PC-3 (cell line): ENCODE results near the gene MFN2. TPM values are rescaled to one million over a fixed set of nuclear protein-coding genes. Genes with fewer than 3 reads are reported as not detected.
A peak's percentile ranks its signal among the peaks of the same experiment; 100 is the strongest.

ENCODE experiments used
- ATAC-seq: fragments of 200-7000 bp; cut with Tn5 transposase; 2 replicates; pipeline ENCODE4 v1.9.1; 2020; ENCODE audit warnings: mild to moderate bottlenecking, moderate library complexity
- BruUV-seq: library from RNA; stranded (reverse); fragments of 400-500 nt; replicated peaks from 2 replicates; lab custom pipeline; 2021; lab: Mats Ljungman, UMichigan
- CTCF ChIA-PET: fragments of 300-600 bp; sonication (Branson Sonifier 250); formaldehyde crosslinking; loops from one replicate; lab custom pipeline; 2022; ENCODE audit warnings: antibody characterized with exemption; lab: Charles Lee
- POLR2A ChIA-PET: fragments of 300-600 bp; sonication (Branson Sonifier 250); formaldehyde crosslinking; loops from one replicate; lab custom pipeline; 2022; ENCODE audit warnings: antibody characterized with exemption; ENCODE audit not compliant: unreplicated experiment; lab: Charles Lee
- DNase-seq: peaks from one replicate; pipeline ENCODE4 v3.0.0-alpha.2; 2015
- H2AFZ ChIP-seq: fragments of 300-600 bp; sonication (generic); 2 replicates; pipeline ENCODE4 v1.6.0; 2016; ENCODE audit warnings: antibody characterized with exemption, low read length
- H3F3A ChIP-seq: fragments of 300-600 bp; sonication (generic); one replicate; pipeline ENCODE4 v1.6.0; 2017; ENCODE audit warnings: antibody characterized with exemption, low read length, control low read depth, mild to moderate bottlenecking; ENCODE audit not compliant: unreplicated experiment
- H3K27ac ChIP-seq: fragments of 300-600 bp; sonication (generic); 2 replicates; pipeline ENCODE4 v1.5.1; 2016; ENCODE audit warnings: mild to moderate bottlenecking, low read length
- H3K27me3 ChIP-seq: fragments of 300-600 bp; sonication (generic); 2 replicates; pipeline ENCODE4 v1.6.1; 2016; ENCODE audit warnings: low read length, mixed read lengths
- H3K36me3 ChIP-seq: fragments of 300-600 bp; sonication (generic); 2 replicates; pipeline ENCODE4 v1.6.1; 2016; ENCODE audit warnings: low read depth, mixed run types, low read length, mixed read lengths
- H3K4me1 ChIP-seq: fragments of 300-600 bp; sonication (generic); 2 replicates; pipeline ENCODE4 v1.5.1; 2016; ENCODE audit warnings: low read length; ENCODE audit not compliant: insufficient read depth
- H3K4me2 ChIP-seq: fragments of 300-600 bp; sonication (generic); 2 replicates; pipeline ENCODE4 v1.6.0; 2016; ENCODE audit warnings: low read length
- H3K4me3 ChIP-seq: fragments of 300-600 bp; sonication (generic); 2 replicates; pipeline ENCODE4 v1.5.1; 2016; ENCODE audit warnings: mild to moderate bottlenecking, low read length, mixed read lengths
- H3K79me2 ChIP-seq: fragments of 300-600 bp; sonication (generic); 2 replicates; pipeline ENCODE4 v1.6.1; 2017; ENCODE audit warnings: low read length, mixed read lengths
- H3K9ac ChIP-seq: fragments of 300-600 bp; sonication (generic); 2 replicates; pipeline ENCODE4 v1.6.0; 2016; ENCODE audit warnings: mild to moderate bottlenecking, low read length
- H3K9me2 ChIP-seq: fragments of 300-600 bp; sonication (generic); replicated peaks from 2 replicates; pipeline ENCODE4 v1.6.1; 2016; ENCODE audit warnings: mixed run types, low read length, mixed read lengths
- H3K9me3 ChIP-seq: fragments of 300-600 bp; sonication (generic); 2 replicates; pipeline ENCODE4 v1.6.1; 2016; ENCODE audit warnings: low read length, mixed read lengths
- H4K20me1 ChIP-seq: fragments of 300-600 bp; sonication (generic); 2 replicates; pipeline ENCODE4 v1.6.1; 2016; ENCODE audit warnings: low read length, mixed read lengths
- EZH2 ChIP-seq: fragments of 300-600 bp; sonication (generic); IDR thresholded peaks from one replicate; pipeline ENCODE4 v1.6.1; 2017; ENCODE audit warnings: antibody characterized with exemption, mild to moderate bottlenecking, low read length; ENCODE audit not compliant: unreplicated experiment
- EZH2phosphoT487 ChIP-seq: fragments of 300-600 bp; sonication (generic); IDR thresholded peaks from 2 replicates; pipeline ENCODE4 v1.6.1; 2018; ENCODE audit warnings: mild to moderate bottlenecking, antibody characterized with exemption, low read length, borderline replicate concordance
- intact Hi-C: fragments of 100-400 bp; cut with micrococcal nuclease; formaldehyde crosslinking; loops from 2 replicates; pipeline ENCODE4 v1.9.0; 2023
- total RNA-seq: library from RNA; depleted of rRNA; stranded (reverse); fragments of >200 nt; gene quantifications from 2 replicates; pipeline ENCODE4 v1.2.3, GENCODE V29; 2014
- TF ChIP-seq, protein P1 (sequence below): fragments of 300-600 bp; sonication (generic); conservative IDR thresholded peaks from 2 replicates; pipeline ENCODE4 v1.5.1; 2017; ENCODE audit warnings: antibody characterized with exemption, low read depth, mild to moderate bottlenecking, low read length

MFN2 gene
- total RNA-seq, 1 experiment from 2014 or later = 97.8 TPM

DNA sequence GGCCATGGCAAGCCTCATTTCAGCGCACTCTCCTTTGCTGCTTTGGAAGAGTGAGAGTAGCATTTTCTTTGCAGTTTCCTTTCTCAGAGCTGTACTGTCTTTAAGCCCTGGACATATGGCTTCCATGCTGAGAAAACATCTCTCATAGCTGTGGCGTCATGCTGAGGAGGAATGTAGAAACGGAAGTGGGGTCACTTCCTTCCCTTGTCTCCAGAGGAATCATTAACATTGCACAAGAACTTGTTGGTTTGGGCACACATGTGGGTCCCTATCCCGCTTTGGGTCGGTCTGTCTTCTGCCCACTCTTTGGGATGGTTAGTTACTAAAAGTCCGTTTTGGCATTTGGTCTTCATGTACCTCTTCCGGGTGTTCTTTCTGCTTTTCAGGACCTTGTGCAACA is 5.6 kb downstream of the MFN2 start:
- H3K36me3 ChIP-seq = peaks cover 51% of the 10 kb centered on the region
- peaks cover 12% of the 10 kb centered on the region for H3F3A ChIP-seq
- ATAC-seq (no peak), DNase-seq (no peak)
- no peak overlapping the region for H3K9ac ChIP-seq
- intact Hi-C loops = no loop called here
- CTCF ChIA-PET = no interaction called here
- no peak for TF ChIP-seq EZH2phosphoT487
- TF ChIP-seq, protein P1, sequence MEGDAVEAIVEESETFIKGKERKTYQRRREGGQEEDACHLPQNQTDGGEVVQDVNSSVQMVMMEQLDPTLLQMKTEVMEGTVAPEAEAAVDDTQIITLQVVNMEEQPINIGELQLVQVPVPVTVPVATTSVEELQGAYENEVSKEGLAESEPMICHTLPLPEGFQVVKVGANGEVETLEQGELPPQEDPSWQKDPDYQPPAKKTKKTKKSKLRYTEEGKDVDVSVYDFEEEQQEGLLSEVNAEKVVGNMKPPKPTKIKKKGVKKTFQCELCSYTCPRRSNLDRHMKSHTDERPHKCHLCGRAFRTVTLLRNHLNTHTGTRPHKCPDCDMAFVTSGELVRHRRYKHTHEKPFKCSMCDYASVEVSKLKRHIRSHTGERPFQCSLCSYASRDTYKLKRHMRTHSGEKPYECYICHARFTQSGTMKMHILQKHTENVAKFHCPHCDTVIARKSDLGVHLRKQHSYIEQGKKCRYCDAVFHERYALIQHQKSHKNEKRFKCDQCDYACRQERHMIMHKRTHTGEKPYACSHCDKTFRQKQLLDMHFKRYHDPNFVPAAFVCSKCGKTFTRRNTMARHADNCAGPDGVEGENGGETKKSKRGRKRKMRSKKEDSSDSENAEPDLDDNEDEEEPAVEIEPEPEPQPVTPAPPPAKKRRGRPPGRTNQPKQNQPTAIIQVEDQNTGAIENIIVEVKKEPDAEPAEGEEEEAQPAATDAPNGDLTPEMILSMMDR = no peak
- no peak for TF ChIP-seq EZH2
- H3K4me1 ChIP-seq = peaks cover 42% of the 10 kb centered on the region
- no peak overlapping the region for H3K27ac ChIP-seq
- POLR2A ChIA-PET = no interaction called here
- H3K9me2 ChIP-seq = no peaks in the 10 kb centered on the region
- H3K9me3 ChIP-seq = no peaks in the 10 kb centered on the region
- peaks cover 18% of the 10 kb centered on the region; the same call in 1 of the 2 replicates for H4K20me1 ChIP-seq
- no peaks in the 10 kb centered on the region for H3K27me3 ChIP-seq
- no TSS peak for BruUV-seq
- H3K4me3 ChIP-seq = no peak overlapping the region
- H2AFZ ChIP-seq = no peak overlapping the region
- H3K79me2 ChIP-seq = peaks cover 93% of the 10 kb centered on the region
- H3K4me2 ChIP-seq = no peak overlapping the region

DNA sequence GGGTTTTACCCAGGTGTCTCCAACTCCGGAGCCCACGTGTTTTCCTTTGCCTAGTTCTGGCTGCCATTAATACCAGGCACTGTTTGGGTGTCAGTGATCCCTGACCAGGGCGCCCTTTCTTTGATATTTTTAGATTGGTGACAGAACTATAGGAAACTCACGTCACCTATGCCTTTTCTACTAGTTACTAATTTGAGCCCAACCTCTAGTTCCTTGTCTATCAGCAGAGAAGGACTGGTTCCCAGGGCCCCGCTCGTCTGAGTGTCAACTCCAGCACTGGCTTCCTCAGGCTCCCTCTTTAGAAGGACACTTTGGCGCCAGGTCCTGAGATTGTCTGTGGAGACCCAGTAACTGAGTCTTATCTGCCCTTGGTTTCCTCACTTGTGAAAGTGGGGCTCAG is 9.4 kb downstream of the MFN2 start:
- TF ChIP-seq, protein P1 = no peak
- TF ChIP-seq EZH2phosphoT487 (no peak), EZH2 (no peak)
- Histone ChIP-seq H3K79me2 (peaks cover 61% of the 10 kb centered on the region), H3K27me3 (no peaks in the 10 kb centered on the region), H3K4me3 (no peak overlapping the region), H2AFZ (no peak overlapping the region), H3K4me1 (peaks cover 25% of the 10 kb centered on the region), H3K4me2 (peak overlapping the region; percentile 12; the same call in 1 of the 2 replicates), H4K20me1 (no peaks in the 10 kb centered on the region), H3K36me3 (peaks cover 49% of the 10 kb centered on the region), H3K9me3 (no peaks in the 10 kb centered on the region), H3K27ac (peak overlapping the region; percentile 86), H3K9ac (peak overlapping the region; percentile 54), H3K9me2 (no peaks in the 10 kb centered on the region), H3F3A (peaks cover 12% of the 10 kb centered on the region)
- DNase-seq = no peak
- ChIA-PET POLR2A (interaction anchor here (1.5 kb wide), 1 partner anchor 82 kb away, joined by 6 read pairs; no protein-coding TSS in a partner anchor), CTCF (no interaction called here)
- no TSS peak for BruUV-seq
- no peak for ATAC-seq
- intact Hi-C loops = no loop called here

DNA sequence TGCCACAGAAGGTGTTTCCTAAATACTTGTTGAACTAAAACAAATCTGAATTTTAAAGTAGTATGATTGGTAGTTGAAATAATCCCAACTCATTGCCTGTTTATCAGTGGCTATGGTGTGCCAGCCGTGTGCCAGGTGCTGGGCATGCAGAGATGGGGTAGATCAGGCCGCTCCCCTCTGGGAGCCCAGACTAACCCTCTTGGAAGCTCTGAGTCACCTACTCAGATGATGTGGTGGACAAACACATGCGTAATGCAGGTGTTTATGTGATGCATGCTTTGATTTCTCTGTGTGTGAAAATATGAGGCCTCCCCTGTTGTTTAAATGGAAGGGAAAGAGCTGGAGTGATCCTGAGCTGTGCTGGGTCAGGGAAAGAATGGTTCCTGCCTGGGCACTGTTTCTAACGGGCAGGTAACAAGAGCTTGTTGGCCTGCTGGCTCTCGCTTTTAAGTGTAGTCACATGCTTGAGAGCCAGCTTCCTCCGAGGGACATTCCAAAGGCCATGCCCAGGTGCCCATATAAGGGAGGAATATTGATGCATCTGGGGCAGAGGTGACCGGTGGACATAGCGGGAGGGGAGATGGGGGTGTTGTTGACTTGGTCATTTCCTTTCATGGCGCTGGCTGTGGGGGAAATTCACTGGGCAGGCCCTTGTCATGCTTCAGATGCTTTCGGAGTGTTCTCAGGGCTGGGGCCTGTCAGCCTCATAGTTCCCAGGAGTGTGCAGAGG is 10.2 kb downstream of the MFN2 start:
- DNase-seq (peak; percentile 75), ATAC-seq (peak; percentile 98)
- Histone ChIP-seq H3K36me3 (peaks cover 49% of the 10 kb centered on the region), H3F3A (peaks cover 12% of the 10 kb centered on the region), H3K4me3 (no peak overlapping the region), H3K79me2 (peaks cover 53% of the 10 kb centered on the region), H2AFZ (no peak overlapping the region), H3K9me2 (no peaks in the 10 kb centered on the region), H3K4me2 (peak overlapping the region; percentile 48), H4K20me1 (no peaks in the 10 kb centered on the region), H3K9me3 (no peaks in the 10 kb centered on the region), H3K9ac (peak overlapping the region; percentile 54), H3K27ac (peak overlapping the region; percentile 86), H3K27me3 (no peaks in the 10 kb centered on the region), H3K4me1 (peaks cover 25% of the 10 kb centered on the region)
- intact Hi-C loops = no loop called here
- CTCF ChIA-PET = interaction anchor here (0.5 to 0.9 kb wide), 2 partner anchors 9 to 327 kb away, joined by 5 to 9 read pairs; partner anchors contain the start of gene FBXO6
- TF ChIP-seq EZH2phosphoT487 (no peak), EZH2 (no peak)
- TF ChIP-seq, protein P1 = no peak
- POLR2A ChIA-PET = interaction anchor here (0.5 to 1.5 kb wide), 3 partner anchors 31 to 117 kb away, joined by 3 to 7 read pairs (median 6); no protein-coding TSS in a partner anchor
- no TSS peak for BruUV-seq
